NCI-H524 treated with DMSO at 0.1 percent for 48 hours (cell line): ENCODE measurements around the gene RNF121.
A peak's percentile ranks its signal among the peaks of the same experiment; 100 is the strongest.

Experiments used
- DNase-seq: peaks from one replicate; lab custom pipeline; 2025; lab: John Stamatoyannopoulos, UW

The RNF121 gene

DNA sequence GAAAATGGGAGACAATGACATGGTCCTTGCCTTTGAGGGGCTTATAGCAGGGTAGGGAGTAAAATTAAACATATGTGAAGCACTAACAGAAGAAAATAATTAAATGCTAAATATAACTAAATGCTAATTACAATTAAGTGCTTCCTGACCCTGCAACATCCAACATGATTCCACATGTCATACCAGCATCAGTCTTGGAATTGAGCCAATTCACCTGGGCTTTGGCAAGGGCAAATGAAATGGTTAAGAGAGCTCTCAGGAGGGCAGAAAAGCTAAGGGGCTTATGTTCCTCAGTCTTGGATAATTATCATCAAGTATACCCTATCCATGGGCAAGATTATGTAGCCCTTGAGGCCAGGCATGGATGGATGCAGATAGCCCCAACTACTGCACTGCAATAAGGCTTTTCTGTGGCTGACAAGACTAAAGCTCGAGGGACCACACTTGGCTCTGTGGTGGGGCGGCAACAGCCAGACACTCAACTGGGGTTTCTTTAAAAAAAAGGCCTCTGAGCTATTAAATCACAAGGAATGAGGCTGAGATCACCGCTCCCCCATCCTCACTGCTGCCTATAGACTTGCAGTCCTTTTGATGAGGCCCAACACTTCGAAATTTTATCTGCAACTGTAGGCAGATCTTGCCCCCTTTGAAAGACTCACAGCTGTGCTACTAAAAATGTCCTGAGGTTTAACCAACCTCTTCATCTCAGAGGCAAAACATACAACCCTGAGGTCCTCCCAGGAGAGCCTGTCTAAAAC, 108.9 kb downstream of the RNF121 start:
- peak; percentile 81 for DNase-seq

DNA sequence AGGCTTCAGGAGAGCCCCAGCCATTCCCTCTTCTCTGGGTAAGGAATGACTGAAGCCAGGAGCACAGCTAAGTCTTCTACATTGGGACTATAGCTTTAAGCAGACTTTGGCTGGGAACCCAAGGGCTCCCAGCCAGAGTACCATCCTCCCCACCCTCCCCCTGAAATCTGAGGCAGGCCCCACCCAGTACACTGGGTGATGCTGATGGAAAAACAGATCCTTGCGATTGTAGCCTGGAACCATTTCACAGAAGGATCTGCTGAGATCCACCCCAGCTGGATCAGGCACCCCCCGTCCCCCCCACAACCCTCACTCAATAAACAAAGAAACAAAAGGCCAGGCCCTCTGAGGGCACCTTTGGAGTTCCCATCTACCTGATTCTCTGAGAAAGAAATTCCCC, 109.6 kb downstream of the RNF121 start:
- no peak for DNase-seq

DNA sequence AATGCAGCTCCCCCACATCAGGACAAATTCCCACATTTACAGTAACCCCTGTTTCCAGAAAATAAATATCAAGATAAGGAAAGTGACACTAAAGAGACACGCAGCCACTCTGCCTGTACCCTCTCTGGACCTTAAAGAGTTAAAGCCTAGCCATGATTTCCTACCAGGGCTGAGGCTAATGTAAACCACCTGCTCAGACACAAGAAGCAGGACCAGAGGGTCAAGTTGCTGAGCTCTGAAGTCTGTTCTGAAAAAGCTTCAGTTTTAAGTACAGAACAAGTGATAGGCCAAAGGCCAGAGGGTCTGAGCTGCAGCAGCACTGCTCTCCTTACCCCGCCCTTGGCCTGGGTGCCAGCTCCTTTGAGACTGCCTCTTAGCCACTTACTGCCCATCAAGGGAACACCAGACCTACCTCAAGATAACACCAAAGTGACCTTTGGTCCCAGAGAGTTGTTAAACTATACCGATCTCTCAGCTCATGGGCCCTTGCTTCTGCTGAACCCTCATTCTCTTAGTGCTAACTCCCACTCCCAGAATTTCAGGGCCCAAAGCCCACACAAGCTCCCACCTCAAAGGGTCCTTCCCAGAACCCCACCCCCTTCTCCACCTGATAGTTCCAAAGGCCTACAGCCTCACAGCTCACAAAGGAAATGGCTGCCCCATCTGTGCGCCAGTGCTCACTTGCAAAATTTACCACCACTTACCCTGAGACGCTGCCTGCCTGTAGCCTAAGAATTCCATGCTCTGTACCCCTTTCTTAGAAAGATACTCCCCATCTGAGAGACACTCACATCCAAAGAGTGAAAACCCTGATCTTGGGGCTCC, 110.4 kb downstream of the RNF121 start:
- no peak for DNase-seq

DNA sequence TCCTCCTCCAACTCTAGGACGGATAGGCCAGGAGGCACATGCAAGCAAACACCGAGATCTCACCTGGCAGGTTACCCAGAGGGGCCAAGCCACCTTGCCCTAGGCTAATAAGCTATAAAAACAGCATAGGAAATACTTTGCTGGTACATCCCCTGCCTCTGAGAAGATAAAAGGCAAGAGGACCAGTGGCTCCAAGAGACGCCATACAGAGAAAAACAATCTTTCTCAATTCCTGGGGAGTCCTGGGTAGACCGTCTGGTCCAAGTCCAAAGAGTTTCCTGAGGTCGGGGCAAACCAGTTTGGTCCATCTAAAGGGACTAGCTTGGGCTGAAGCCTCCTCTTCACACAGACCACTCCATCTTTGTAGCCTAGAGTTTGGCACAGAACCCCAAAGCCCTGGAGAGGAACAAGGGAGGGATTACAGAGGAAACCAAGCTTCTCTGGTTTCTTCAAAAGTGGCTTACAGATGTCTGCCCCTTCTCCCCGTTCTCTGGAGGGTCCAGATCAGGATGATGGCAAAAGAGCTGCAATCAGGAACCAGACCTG, 111.1 kb downstream of the RNF121 start:
- no peak for DNase-seq

DNA sequence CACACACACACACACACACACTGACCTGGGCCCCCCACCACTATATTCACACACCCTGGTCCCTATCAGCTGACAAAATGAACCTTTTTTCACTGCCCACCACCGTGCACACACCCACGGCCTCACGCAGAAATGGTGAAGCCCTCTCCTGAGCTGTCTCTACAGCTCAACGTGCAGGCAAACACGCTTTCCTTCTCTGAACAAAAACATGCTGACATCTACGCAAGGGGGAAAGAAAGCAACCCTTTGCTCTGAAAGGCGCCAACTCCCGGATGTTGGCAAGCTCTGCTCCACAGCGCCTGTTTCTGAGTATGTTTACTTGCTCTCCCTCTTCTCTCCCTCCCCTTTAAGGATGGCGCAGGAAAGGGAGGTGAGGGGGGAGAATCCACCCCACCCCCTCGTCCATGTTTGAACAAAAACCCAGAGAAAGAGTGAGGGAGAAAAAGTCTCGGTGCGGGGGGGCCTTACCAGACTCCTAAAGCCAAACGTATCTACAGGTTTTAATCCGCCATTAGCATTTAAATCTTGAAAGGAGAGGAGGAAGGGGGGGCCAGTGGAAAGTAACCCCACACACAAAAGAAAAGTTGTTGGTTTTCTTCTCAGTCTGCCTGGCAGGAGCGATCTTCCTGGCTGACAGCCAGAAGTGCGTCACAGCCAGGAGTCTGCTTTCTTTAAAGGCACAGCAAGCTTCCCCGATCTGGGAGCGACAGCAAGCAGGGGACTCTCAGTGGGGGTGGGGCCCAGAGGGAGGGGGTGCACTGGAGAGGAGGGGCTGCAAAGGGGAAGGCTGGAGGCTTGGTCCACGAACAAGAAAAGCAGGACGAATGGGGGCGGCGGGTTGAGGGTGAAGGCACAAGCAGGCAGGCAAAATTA, 111.9 kb downstream of the RNF121 start:
- no peak for DNase-seq

DNA sequence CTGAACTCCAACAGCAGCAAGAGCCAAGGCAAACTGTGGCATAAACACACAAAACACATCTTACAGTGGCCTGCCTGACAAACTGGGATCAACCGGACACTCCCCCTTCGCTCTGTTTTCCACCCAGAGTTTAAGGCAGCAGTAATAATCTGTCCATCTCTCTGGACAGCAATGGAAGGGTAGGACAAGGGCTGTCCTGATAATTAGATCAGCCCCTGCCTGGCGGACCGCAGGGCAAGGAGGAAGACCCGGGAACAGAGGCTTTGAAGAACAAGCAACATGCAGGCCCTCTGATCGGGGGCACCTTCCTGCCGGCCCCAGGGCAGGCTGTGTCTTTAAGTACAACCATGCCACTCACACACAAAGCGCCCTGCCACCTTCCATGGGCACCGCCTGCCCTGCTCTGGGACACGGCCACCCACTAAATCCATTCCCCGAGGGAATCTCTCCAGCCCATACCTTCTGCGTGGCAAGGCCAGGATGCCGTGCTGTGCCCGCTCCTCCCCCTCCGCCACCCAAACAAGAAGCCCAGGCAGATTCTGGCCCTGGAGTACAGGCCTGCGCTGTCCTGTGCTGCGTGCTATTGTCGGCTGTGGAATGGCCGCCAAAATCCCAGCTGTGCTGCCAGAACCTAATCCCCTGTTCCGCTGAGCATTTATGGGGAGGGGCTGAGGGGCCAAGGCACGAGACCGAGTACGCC, 112.7 kb downstream of the RNF121 start:
- peak; percentile 55 for DNase-seq

DNA sequence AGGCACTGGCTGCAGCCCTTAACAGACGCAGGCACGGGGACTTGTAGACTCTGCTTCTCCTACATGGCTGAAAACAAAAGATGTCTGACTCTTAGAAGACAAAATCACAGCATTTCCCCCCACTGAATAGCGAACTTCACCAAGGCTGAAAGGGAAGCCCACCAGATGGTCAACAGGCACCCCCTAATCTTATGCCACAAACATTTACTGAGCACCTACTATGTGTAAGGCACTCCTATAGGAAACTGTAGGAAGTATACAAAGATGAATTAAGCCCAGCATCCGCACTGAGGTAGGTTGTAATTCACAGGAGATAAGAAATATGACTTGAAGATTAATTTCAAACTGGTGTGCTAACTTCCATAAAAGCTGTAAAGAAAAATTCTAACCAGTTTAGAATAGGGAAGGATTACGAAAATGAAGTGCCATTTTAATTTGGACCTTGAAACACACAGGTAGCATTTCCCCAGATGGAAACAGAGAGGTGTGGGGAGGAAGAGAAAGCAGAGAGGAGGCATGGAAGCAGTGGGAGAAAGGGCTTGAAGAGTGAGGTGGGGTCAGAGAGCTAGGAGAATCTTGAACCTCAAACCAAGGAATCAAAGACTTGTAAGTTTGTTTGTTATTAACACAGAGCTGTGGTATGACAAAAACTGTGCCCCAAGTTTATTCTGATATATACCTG, 113.4 kb downstream of the RNF121 start:
- DNase-seq = no peak

DNA sequence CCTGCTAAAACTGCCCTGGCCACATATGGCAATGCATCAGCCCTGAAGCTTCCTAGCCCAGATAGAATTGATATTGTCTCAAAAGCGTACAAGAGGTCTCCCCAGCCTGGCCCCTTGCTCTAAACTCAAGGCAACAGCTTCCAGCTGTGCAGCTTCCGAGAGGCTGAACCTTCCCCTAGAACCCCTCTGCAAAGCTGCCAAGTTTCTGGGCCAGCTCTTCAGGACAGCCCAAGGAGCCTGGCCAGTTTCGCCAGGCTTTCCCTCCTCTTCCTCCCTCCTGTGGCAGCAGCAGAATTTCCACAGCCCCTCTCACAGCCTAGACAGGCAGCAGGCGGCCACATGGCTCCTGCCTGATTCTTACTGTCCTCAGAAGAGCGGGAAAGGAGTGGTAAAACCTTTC, 117.0 kb downstream of the RNF121 start:
- no peak for DNase-seq
